GM21529 (cell line): Measurements from ENCODE around the gene CCNY.

ENCODE experiments used
- ATAC-seq: cut with Tn5 transposase; IDR thresholded peaks from one replicate; pipeline ENCODE4 v1.9.1; 2021; ENCODE audit not compliant: unreplicated experiment

CCNY gene

GRCh38 chr10:35545878-35546590 is 209.7 kb downstream of the CCNY start:
- no peak for ATAC-seq

GRCh38 chr10:35546824-35547225 is 210.5 kb downstream of the CCNY start:
- no peak for ATAC-seq

GRCh38 chr10:35552650-35553342 is 216.5 kb downstream of the CCNY start:
- no peak for ATAC-seq

GRCh38 chr10:35554036-35554435 is 217.7 kb downstream of the CCNY start:
- ATAC-seq = no peak

- peak; percentile 82 for ATAC-seq
Observed at GRCh38 chr10:35554461-35555056, 218.2 kb downstream of the CCNY start.

GRCh38 chr10:35555962-35556930 is 219.9 kb downstream of the CCNY start:
- ATAC-seq = no peak

- ATAC-seq = no peak
Observed at GRCh38 chr10:35558276-35558675, 222.0 kb downstream of the CCNY start.

- ATAC-seq = no peak
Observed at GRCh38 chr10:35559416-35559815, 223.1 kb downstream of the CCNY start.

- no peak for ATAC-seq
Observed at GRCh38 chr10:35561715-35562114, 225.4 kb downstream of the CCNY start.

GRCh38 chr10:35562427-35562826 is 226.1 kb downstream of the CCNY start:
- no peak for ATAC-seq

GRCh38 chr10:35563261-35563891 is 227.1 kb downstream of the CCNY start:
- ATAC-seq = peak; percentile 70

- ATAC-seq = peak; percentile 69
Observed at GRCh38 chr10:35564341-35564968, 228.1 kb downstream of the CCNY start.

GRCh38 chr10:35565602-35566081 is 229.3 kb downstream of the CCNY start:
- no peak for ATAC-seq

- no peak for ATAC-seq
Observed at GRCh38 chr10:35567951-35568350, 231.6 kb downstream of the CCNY start.

GRCh38 chr10:35568483-35569015 is 232.2 kb downstream of the CCNY start:
- ATAC-seq = no peak

GRCh38 chr10:35569111-35569707 is 232.9 kb downstream of the CCNY start:
- no peak for ATAC-seq

- no peak for ATAC-seq
Observed at GRCh38 chr10:35569836-35570235, 233.5 kb downstream of the CCNY start.

- ATAC-seq = no peak
Observed at GRCh38 chr10:35570397-35570796, 234.1 kb downstream of the CCNY start.

- no peak for ATAC-seq
Observed at GRCh38 chr10:35572583-35572982, 236.3 kb downstream of the CCNY start.
